ENCODE measurements around the gene MX1.

DNA sequence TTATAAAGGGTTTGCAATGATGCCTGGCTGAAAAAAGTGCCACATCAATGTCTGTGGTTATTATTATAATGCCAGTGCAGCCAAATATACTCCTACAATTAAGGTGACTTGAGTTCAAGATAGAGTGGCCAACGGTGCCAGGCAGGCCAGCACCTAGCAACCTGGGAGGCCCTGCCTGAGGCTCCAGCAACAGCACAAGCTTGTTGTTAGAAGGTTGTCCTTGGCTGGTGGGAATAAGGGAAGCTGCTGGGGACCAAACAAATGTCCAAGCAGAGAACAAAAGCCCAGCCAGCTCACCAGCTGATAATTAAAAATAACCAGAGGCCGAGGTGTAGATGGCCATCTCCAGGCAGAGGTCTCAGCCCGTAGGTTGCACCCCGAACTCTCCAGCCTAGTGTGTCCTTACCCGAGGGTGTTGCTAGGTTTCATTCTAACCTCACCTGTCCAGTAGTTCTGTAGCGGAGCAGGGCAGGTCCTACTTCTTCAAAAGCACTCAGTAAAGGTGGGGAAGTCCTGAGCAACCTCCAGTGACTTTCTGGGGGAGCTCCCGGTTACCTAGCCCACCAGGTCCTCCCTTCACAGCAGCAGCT, 80.1 kb downstream of the MX1 start:
- TF ChIP-seq, protein P1, sequence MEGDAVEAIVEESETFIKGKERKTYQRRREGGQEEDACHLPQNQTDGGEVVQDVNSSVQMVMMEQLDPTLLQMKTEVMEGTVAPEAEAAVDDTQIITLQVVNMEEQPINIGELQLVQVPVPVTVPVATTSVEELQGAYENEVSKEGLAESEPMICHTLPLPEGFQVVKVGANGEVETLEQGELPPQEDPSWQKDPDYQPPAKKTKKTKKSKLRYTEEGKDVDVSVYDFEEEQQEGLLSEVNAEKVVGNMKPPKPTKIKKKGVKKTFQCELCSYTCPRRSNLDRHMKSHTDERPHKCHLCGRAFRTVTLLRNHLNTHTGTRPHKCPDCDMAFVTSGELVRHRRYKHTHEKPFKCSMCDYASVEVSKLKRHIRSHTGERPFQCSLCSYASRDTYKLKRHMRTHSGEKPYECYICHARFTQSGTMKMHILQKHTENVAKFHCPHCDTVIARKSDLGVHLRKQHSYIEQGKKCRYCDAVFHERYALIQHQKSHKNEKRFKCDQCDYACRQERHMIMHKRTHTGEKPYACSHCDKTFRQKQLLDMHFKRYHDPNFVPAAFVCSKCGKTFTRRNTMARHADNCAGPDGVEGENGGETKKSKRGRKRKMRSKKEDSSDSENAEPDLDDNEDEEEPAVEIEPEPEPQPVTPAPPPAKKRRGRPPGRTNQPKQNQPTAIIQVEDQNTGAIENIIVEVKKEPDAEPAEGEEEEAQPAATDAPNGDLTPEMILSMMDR (IDR thresholded peaks at IDR 0.05; ENCODE audit: low read depth, low read length, missing input control): no peak
- TF ChIP-seq EGR1 (IDR thresholded peaks at IDR 0.05; ENCODE audit: low read depth in 2 of 2) (no peak), JUND (IDR thresholded peaks at IDR 0.05) (no peak), SP1 (IDR thresholded peaks at IDR 0.05) (no peak), GABPA (IDR thresholded peaks at IDR 0.05 in 1 of 2, conservative IDR thresholded peaks at IDR 0.05 in 1 of 2) (no peak), FOXA1 (IDR thresholded peaks at IDR 0.05) (no peak)
- TF ChIP-seq, protein P2, sequence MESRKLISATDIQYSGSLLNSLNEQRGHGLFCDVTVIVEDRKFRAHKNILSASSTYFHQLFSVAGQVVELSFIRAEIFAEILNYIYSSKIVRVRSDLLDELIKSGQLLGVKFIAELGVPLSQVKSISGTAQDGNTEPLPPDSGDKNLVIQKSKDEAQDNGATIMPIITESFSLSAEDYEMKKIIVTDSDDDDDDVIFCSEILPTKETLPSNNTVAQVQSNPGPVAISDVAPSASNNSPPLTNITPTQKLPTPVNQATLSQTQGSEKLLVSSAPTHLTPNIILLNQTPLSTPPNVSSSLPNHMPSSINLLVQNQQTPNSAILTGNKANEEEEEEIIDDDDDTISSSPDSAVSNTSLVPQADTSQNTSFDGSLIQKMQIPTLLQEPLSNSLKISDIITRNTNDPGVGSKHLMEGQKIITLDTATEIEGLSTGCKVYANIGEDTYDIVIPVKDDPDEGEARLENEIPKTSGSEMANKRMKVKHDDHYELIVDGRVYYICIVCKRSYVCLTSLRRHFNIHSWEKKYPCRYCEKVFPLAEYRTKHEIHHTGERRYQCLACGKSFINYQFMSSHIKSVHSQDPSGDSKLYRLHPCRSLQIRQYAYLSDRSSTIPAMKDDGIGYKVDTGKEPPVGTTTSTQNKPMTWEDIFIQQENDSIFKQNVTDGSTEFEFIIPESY (IDR thresholded peaks at IDR 0.05): no peak
- TF ChIP-seq, protein P3, sequence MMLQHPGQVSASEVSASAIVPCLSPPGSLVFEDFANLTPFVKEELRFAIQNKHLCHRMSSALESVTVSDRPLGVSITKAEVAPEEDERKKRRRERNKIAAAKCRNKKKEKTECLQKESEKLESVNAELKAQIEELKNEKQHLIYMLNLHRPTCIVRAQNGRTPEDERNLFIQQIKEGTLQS (IDR thresholded peaks at IDR 0.05): no peak
- TF ChIP-seq, protein P4, sequence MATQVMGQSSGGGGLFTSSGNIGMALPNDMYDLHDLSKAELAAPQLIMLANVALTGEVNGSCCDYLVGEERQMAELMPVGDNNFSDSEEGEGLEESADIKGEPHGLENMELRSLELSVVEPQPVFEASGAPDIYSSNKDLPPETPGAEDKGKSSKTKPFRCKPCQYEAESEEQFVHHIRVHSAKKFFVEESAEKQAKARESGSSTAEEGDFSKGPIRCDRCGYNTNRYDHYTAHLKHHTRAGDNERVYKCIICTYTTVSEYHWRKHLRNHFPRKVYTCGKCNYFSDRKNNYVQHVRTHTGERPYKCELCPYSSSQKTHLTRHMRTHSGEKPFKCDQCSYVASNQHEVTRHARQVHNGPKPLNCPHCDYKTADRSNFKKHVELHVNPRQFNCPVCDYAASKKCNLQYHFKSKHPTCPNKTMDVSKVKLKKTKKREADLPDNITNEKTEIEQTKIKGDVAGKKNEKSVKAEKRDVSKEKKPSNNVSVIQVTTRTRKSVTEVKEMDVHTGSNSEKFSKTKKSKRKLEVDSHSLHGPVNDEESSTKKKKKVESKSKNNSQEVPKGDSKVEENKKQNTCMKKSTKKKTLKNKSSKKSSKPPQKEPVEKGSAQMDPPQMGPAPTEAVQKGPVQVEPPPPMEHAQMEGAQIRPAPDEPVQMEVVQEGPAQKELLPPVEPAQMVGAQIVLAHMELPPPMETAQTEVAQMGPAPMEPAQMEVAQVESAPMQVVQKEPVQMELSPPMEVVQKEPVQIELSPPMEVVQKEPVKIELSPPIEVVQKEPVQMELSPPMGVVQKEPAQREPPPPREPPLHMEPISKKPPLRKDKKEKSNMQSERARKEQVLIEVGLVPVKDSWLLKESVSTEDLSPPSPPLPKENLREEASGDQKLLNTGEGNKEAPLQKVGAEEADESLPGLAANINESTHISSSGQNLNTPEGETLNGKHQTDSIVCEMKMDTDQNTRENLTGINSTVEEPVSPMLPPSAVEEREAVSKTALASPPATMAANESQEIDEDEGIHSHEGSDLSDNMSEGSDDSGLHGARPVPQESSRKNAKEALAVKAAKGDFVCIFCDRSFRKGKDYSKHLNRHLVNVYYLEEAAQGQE (IDR thresholded peaks at IDR 0.05): no peak
- TF ChIP-seq, protein P5, sequence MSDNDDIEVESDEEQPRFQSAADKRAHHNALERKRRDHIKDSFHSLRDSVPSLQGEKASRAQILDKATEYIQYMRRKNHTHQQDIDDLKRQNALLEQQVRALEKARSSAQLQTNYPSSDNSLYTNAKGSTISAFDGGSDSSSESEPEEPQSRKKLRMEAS (IDR thresholded peaks at IDR 0.05): no peak
